Measurements from ENCODE around the gene CUTA.
A peak's percentile ranks its signal among the peaks of the same experiment; 100 is the strongest.

The CUTA gene

GRCh38 chr6:33430334-33430733 lies 12.4 kb upstream of the CUTA start:
- H3K27me3 ChIP-seq (ENCODE audit: control insufficient read depth, insufficient read depth, low read length, poor library complexity, severe bottlenecking), result no peaks in the 10 kb centered on the region
- H3K36me3 ChIP-seq (ENCODE audit: control insufficient read depth, insufficient read depth, low read length), result peaks cover 6% of the 10 kb centered on the region
- WGBS, 2 experiments, result 59 to 72% methylated on average over 2 of the region's 2 CpGs
- peaks cover 66% of the 10 kb centered on the region for H3K4me1 ChIP-seq (ENCODE audit: control insufficient read depth, insufficient read depth, low read length)
- no peaks in the 10 kb centered on the region for H3K9me3 ChIP-seq (ENCODE audit: control insufficient read depth, low read length)
- no peak overlapping the region for H3K27ac ChIP-seq (ENCODE audit: insufficient read depth, low read depth, low read length, poor library complexity, severe bottlenecking)
- peak overlapping the region; percentile 40 for H3K4me3 ChIP-seq (ENCODE audit: insufficient read depth, low read depth, low read length)

DNA sequence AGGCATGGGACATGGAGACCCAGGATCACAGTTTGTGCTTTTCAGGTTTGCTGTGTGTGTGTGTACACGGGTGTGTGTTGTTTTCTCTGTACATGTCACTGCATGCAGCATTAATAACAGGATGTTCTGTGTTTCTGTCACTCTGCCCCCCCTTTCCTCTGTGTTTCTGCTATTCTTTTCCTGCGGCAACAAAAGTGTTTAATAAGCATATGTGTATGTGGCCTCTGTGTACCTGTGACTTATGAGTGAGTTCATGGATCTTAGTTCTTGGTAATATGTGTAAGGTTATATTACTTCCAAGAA lies 11.8 kb upstream of the CUTA start:
- H3K27ac ChIP-seq (ENCODE audit: insufficient read depth, low read depth, low read length, poor library complexity, severe bottlenecking), result no peak overlapping the region
- no peaks in the 10 kb centered on the region for H3K9me3 ChIP-seq (ENCODE audit: control insufficient read depth, low read length)
- no peaks in the 10 kb centered on the region for H3K36me3 ChIP-seq (ENCODE audit: control insufficient read depth, insufficient read depth, low read length)
- H3K4me1 ChIP-seq (ENCODE audit: control insufficient read depth, insufficient read depth, low read length), result peaks cover 71% of the 10 kb centered on the region
- H3K4me3 ChIP-seq (ENCODE audit: insufficient read depth, low read depth, low read length), result no peak overlapping the region
- 90% methylated on average over 2 of the region's 2 CpGs for WGBS, 2 experiments
- no peaks in the 10 kb centered on the region for H3K27me3 ChIP-seq (ENCODE audit: control insufficient read depth, insufficient read depth, low read length, poor library complexity, severe bottlenecking)

DNA sequence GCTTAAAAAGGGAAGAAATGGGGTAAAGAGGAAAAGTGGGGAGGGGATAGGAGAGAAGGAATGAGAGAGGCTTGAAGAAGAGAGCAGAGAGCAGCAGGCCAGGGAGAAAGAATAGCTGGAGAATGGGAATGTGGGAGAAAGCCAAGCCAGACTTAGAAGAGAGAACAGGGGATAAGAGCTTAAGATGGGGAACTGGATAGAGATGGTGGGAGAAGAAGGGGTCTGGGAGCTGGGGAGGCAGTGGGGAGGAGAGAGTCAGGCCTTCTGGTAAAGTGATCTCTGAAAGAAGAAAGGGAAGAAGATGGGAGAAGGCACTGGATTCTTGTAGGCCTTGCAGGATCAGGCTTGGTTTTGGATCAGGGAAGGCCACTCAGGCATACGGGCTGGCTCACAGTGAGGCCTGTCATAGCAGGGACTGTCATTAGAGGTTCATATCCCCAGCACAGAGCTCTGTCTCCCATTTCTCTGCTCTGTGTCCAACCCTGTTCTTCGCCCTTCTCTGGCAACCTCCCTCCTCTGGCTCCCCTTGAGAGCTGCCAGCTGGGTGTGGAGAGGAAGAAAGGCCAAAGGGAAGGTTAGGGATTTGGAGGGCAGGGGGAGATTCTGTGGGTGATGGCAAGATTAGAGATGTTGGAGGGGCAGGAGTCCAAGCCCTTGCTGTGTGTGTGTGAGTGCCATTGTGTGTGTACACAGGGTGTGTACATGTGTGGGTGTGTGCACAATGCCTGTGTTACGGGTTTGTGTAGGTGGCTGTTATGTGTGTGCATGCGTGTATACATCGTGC lies 11.3 kb upstream of the CUTA start:
- H3K27me3 ChIP-seq (ENCODE audit: control insufficient read depth, insufficient read depth, low read length, poor library complexity, severe bottlenecking), result no peaks in the 10 kb centered on the region
- peaks cover 4% of the 10 kb centered on the region for H3K36me3 ChIP-seq (ENCODE audit: control insufficient read depth, insufficient read depth, low read length)
- H3K4me1 ChIP-seq (ENCODE audit: control insufficient read depth, insufficient read depth, low read length), result peaks cover 71% of the 10 kb centered on the region
- WGBS, 2 experiments, result 74 to 82% methylated on average over 5 of the region's 5 CpGs
- H3K9me3 ChIP-seq (ENCODE audit: control insufficient read depth, low read length), result no peaks in the 10 kb centered on the region
- H3K27ac ChIP-seq (ENCODE audit: insufficient read depth, low read depth, low read length, poor library complexity, severe bottlenecking), result no peak overlapping the region
- no peak overlapping the region for H3K4me3 ChIP-seq (ENCODE audit: insufficient read depth, low read depth, low read length)

DNA sequence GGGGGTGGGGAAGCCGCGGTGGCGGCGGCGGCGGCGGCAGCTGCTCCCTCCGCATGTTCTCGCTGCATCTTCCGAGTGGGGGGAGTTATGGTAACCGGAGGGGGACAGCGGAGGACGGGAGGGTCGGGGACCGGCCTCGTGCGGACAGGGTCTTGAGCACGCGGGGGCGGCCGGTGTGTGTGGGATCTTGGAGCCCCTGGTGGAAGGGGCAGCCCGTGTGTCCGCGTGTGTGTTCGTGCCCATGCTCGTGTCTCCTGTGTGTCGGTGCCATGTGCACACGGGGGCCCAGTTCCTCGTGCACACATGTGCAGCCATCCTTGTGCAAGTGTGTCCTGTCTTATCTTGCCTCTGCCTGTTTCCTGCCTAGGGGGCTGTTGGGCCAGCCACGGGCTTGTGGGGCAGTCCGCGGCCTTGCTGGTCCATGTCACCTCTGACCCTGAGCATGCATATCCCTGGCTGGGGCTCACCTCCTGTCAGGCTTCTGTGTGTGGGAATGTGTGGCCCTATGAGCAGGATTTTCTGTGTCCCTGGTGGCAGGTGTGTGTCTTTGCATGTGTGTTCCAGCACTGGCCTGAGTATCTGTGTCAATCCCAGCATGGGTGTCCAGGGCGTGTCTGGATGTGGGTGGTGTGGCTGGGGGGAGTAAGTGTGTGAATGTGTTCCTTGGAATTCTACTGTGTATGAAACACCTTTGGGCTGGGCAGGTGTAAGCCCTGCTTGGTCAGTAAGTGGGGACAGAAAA lies 10.5 kb upstream of the CUTA start:
- 18 to 19% methylated on average over 33 of the region's 33 CpGs for WGBS, 2 experiments
- H3K9me3 ChIP-seq (ENCODE audit: control insufficient read depth, low read length), result no peaks in the 10 kb centered on the region
- H3K36me3 ChIP-seq (ENCODE audit: control insufficient read depth, insufficient read depth, low read length), result peaks cover 11% of the 10 kb centered on the region
- H3K4me1 ChIP-seq (ENCODE audit: control insufficient read depth, insufficient read depth, low read length), result peaks cover 70% of the 10 kb centered on the region
- H3K4me3 ChIP-seq (ENCODE audit: insufficient read depth, low read depth, low read length), result peak overlapping the region; percentile 60
- H3K27ac ChIP-seq (ENCODE audit: insufficient read depth, low read depth, low read length, poor library complexity, severe bottlenecking), result no peak overlapping the region
- no peaks in the 10 kb centered on the region for H3K27me3 ChIP-seq (ENCODE audit: control insufficient read depth, insufficient read depth, low read length, poor library complexity, severe bottlenecking)

DNA sequence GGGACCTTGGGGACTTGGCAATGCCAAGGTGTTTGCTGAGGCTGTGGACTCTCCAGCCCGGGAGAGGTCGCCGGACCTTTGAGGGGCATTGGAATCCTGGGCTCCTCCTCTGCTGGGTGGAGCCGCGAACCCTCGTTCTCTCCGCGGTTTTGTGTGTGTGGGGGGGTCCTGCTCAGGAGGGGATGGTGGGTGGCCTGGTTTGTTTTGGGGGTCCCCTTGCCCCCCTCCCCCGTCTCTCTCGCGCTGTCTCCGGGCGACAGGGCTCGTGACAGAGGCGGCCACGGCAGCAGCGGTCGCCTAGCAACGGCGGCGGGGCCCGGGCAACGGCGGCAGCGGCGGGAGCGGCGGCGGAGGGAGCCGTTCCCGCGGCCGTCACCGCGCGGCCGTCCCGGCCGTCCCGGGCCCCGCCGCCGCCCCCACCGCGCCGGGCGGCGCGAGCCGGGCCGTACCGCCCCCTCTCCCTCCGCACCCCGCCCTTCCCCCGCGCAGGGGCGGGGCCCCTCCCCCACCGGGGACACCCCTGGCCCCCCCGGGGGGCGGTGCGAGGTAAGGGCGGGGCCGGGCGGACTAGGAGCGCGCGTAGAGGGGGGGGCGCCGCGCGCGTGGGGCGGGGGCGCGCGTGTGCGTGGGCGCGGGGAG lies 9.8 kb upstream of the CUTA start:
- Histone ChIP-seq H3K27me3 (ENCODE audit: control insufficient read depth, insufficient read depth, low read length, poor library complexity, severe bottlenecking) (no peaks in the 10 kb centered on the region), H3K4me1 (ENCODE audit: control insufficient read depth, insufficient read depth, low read length) (peaks cover 63% of the 10 kb centered on the region)

DNA sequence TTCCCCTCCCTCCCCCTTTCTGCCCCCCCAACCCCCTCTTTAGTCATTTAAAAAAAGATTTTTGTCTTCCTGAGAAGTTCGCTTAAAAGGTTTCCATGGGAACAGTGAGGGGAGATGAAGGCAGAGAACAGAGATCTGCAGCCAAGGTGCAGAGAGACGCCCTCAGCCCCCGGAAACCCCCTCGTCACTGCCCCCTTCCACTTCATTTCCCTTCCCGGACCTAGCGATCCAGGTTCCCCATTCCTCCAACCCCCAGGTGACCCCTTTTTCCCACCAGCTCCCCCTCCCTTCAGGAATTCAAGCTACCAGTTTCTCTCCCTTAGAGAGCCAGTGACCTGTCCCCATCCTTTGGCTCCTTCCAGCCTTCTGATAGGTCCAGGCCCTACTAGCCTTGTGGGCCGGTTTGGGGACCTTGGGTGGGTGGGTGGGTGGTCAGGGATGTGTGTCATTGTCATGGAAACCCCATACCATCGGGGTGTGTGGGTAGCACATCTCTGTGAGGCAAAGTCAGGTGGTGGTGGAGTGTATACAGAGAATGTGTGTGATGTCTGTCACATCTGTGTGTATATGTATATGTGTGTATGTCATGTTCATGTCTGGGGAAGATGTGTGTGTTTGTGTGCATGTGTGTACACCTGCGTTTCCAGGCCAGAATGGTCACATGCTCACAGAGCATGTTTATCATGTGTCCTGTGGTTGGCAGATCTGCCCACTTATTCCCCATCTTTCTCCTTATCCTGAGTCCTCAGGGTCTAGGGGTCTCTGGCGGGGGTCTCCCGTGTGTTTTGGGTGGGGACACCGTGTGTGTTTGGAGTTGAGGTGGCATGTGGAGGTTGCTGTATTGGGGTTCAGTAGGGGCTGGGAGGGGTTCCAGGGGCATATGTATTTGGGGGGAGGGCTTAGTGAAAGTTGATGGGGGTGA lies 8.9 kb upstream of the CUTA start:
- H3K27ac ChIP-seq (ENCODE audit: insufficient read depth, low read depth, low read length, poor library complexity, severe bottlenecking), result peak overlapping the region; percentile 46
- peaks cover 62% of the 10 kb centered on the region for H3K4me1 ChIP-seq (ENCODE audit: control insufficient read depth, insufficient read depth, low read length)
- peaks cover 15% of the 10 kb centered on the region for H3K36me3 ChIP-seq (ENCODE audit: control insufficient read depth, insufficient read depth, low read length)
- no peaks in the 10 kb centered on the region for H3K27me3 ChIP-seq (ENCODE audit: control insufficient read depth, insufficient read depth, low read length, poor library complexity, severe bottlenecking)
- peak overlapping the region; percentile 60 for H3K4me3 ChIP-seq (ENCODE audit: insufficient read depth, low read depth, low read length)
- WGBS, 2 experiments, result 22 to 26% methylated on average over 12 of the region's 12 CpGs
- H3K9me3 ChIP-seq (ENCODE audit: control insufficient read depth, low read length), result no peaks in the 10 kb centered on the region

More for the DNA sequence above, 9.8 kb upstream of the CUTA start:
- Histone ChIP-seq H3K4me3 (ENCODE audit: insufficient read depth, low read depth, low read length) (peak overlapping the region; percentile 60), H3K27ac (ENCODE audit: insufficient read depth, low read depth, low read length, poor library complexity, severe bottlenecking) (peak overlapping the region; percentile 46), H3K36me3 (ENCODE audit: control insufficient read depth, insufficient read depth, low read length) (peaks cover 15% of the 10 kb centered on the region), H3K9me3 (ENCODE audit: control insufficient read depth, low read length) (no peaks in the 10 kb centered on the region)
- 0% methylated on average over 75 to 76 of the region's 79 CpGs for WGBS, 2 experiments

DNA sequence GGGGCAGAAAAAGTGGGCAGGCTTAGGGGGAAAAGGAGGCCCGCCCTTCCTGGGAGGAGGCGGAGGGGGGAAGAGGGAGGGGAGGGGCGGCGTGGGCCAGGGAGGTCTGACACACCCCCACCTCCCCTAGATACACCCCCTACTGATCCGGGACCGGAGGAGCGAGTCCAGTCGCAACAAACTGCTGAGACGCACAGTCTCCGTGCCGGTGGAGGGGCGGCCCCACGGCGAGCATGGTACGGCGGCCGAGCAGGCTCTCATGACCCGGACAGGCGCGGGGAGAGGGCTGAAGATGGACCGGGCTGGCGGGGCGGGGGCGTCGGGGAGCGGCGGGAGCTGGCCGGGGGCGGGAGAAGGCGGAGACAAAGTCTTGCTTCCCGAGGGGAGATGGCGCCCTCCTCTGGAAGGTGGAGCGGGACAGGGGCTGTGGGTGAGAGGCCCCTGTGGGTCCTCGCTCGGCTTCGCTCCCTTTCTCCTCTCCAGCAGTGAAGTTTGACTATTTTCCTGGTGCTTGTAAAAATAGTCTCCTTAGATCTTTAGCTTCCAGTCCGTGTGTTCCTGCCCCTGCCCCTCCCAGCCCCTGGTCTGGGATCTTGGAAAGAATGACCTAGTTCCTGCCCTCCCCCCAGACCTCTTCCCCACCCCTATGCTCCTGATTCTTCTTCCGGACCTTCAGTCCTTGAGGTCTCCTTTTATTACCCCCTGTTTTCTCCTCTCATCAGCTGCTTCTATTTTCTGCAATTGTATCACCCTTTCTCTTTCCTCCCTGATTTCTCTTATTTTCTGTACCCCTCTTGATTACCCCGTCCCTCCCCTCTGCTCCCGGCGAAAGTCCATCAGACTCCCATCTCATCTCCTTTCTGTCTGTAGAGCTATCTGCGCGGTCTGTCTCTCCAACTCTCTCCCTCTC lies 8.0 kb upstream of the CUTA start:
- Histone ChIP-seq H3K36me3 (ENCODE audit: control insufficient read depth, insufficient read depth, low read length) (peaks cover 15% of the 10 kb centered on the region), H3K27ac (ENCODE audit: insufficient read depth, low read depth, low read length, poor library complexity, severe bottlenecking) (peak overlapping the region; percentile 74), H3K27me3 (ENCODE audit: control insufficient read depth, insufficient read depth, low read length, poor library complexity, severe bottlenecking) (no peaks in the 10 kb centered on the region), H3K4me3 (ENCODE audit: insufficient read depth, low read depth, low read length) (peak overlapping the region; percentile 59), H3K4me1 (ENCODE audit: control insufficient read depth, insufficient read depth, low read length) (peaks cover 65% of the 10 kb centered on the region), H3K9me3 (ENCODE audit: control insufficient read depth, low read length) (no peaks in the 10 kb centered on the region)
- WGBS, 2 experiments, result 2 to 3% methylated on average over 40 to 41 of the region's 43 CpGs

- H3K27me3 ChIP-seq (ENCODE audit: control insufficient read depth, insufficient read depth, low read length, poor library complexity, severe bottlenecking), result no peaks in the 10 kb centered on the region
- H3K4me3 ChIP-seq (ENCODE audit: insufficient read depth, low read depth, low read length), result peak overlapping the region; percentile 59
- H3K36me3 ChIP-seq (ENCODE audit: control insufficient read depth, insufficient read depth, low read length), result peaks cover 15% of the 10 kb centered on the region
- H3K4me1 ChIP-seq (ENCODE audit: control insufficient read depth, insufficient read depth, low read length), result peaks cover 61% of the 10 kb centered on the region
- H3K27ac ChIP-seq (ENCODE audit: insufficient read depth, low read depth, low read length, poor library complexity, severe bottlenecking), result peak overlapping the region; percentile 74
- 23 to 27% methylated on average over 12 of the region's 12 CpGs for WGBS, 2 experiments
- H3K9me3 ChIP-seq (ENCODE audit: control insufficient read depth, low read length), result no peaks in the 10 kb centered on the region
These were observed 7.2 kb upstream of the CUTA start for GRCh38 chr6:33424855-33425667.
